GM19238 (cell line): ENCODE data around the gene FGF19.

ENCODE experiments used
- DNase-seq: peaks from one replicate; pipeline ENCODE4 v3.0.0; 2011; ENCODE audit warnings: low spot score; ENCODE audit not compliant: insufficient read length

The FGF19 gene

GRCh38 chr11:69703768-69704507 is at the start of gene FGF19:
TSS of gene FGF19 (minus strand) at chr11:69704022. CDS start at chr11:69703876, 146 bp downstream.
- no peak for DNase-seq

GRCh38 chr11:69752890-69753289 is 49.1 kb upstream of the FGF19 start:
- no peak for DNase-seq

GRCh38 chr11:69750875-69751597 is 47.2 kb upstream of the FGF19 start:
- no peak for DNase-seq

- DNase-seq: no peak
These were observed 46.5 kb upstream of the FGF19 start for GRCh38 chr11:69750108-69750850.

- DNase-seq: no peak
These were observed 44.8 kb upstream of the FGF19 start for GRCh38 chr11:69748637-69749036.

GRCh38 chr11:69746752-69747742 is 43.2 kb upstream of the FGF19 start:
- no peak for DNase-seq

GRCh38 chr11:69746140-69746539 is 42.3 kb upstream of the FGF19 start:
- no peak for DNase-seq

- DNase-seq: no peak
These were observed 41.4 kb upstream of the FGF19 start for GRCh38 chr11:69745201-69745600.

GRCh38 chr11:69744435-69744834 is 40.6 kb upstream of the FGF19 start:
- no peak for DNase-seq

GRCh38 chr11:69734841-69735240 is 31.0 kb upstream of the FGF19 start:
- DNase-seq: no peak

- no peak for DNase-seq
These were observed 30.5 kb upstream of the FGF19 start for GRCh38 chr11:69734367-69734766.

- DNase-seq: no peak
These were observed 29.1 kb upstream of the FGF19 start for GRCh38 chr11:69732910-69733309.

- no peak for DNase-seq
These were observed 27.3 kb upstream of the FGF19 start for GRCh38 chr11:69731110-69731509.

- DNase-seq: no peak
These were observed 26.7 kb upstream of the FGF19 start for GRCh38 chr11:69730500-69730899.

GRCh38 chr11:69729252-69729651 is 25.4 kb upstream of the FGF19 start:
- no peak for DNase-seq

- DNase-seq: no peak
These were observed 23.4 kb upstream of the FGF19 start for GRCh38 chr11:69727266-69727665.

GRCh38 chr11:69726481-69726880 is 22.7 kb upstream of the FGF19 start:
- DNase-seq: no peak

- no peak for DNase-seq
These were observed 22.2 kb upstream of the FGF19 start for GRCh38 chr11:69726019-69726418.

- no peak for DNase-seq
These were observed 17.9 kb upstream of the FGF19 start for GRCh38 chr11:69721745-69722144.

GRCh38 chr11:69721106-69721505 is 17.3 kb upstream of the FGF19 start:
- DNase-seq: no peak

- DNase-seq: no peak
These were observed 15.1 kb upstream of the FGF19 start for GRCh38 chr11:69718912-69719311.
